Regular cardiac myocyte (primary cell): ENCODE measurements around the gene OR4F15. TPM values are rescaled to one million over a fixed set of nuclear protein-coding genes. Genes with fewer than 3 reads are reported as not detected.

Experiments
- total RNA-seq: library from RNA; depleted of rRNA; stranded (reverse); fragments of >200 nt; gene quantifications from 2 replicates; pipeline ENCODE4 v1.2.3, GENCODE V29; 2014

The OR4F15 gene, protein sequence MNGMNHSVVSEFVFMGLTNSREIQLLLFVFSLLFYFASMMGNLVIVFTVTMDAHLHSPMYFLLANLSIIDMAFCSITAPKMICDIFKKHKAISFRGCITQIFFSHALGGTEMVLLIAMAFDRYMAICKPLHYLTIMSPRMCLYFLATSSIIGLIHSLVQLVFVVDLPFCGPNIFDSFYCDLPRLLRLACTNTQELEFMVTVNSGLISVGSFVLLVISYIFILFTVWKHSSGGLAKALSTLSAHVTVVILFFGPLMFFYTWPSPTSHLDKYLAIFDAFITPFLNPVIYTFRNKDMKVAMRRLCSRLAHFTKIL
- total RNA-seq, result under 0.01 TPM in 1 of 2 replicates, not detected in the other

DNA sequence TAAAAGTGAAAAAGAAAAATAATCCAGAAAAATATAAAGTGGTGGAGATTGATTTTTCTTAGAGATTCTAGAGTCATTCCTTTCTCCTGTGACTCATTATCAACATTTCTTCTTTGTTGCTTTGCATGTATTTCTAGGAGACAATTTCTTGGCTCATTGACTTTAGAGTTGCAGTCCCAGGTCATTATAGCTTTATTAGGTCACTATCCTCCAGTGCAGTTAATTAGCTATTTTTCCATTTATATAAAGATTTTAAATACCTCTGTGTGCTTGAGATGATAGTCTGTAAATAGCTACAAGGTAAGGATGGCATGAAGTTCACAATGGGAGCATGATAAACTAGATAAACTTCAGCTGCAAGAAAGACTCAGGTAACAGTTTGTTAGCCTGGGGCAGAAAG lies at the start of gene OR4F15:
TSS of gene OR4F15 (plus strand) at position 301 of the 400 bp plus-strand sequence. CDS start 5,985 bp downstream, outside the sequence.

DNA sequence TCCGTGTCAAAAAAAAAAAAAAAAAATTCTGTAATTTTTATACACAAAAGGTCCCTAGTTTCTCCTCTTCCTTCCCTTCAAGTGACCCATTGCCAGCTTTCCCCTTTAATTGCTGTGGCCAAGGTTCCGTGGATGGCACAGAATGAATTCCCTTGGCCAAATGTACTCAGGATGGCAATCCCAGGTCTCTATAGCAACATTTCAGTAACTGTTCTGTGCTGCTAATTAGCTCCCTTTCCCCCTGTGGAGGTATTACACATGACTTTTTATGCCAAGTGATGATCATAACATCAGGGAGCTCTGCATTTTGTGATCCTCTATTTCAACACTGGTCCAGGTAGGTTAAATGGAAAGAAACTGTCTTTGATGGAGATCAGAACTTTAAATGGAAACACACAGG lies 8.8 kb upstream of the OR4F15 start, which contains the start of gene OR4F6:
TSS of gene OR4F6 (plus strand) at position 301 of the 400 bp plus-strand sequence. CDS start 2,211 bp downstream, outside the sequence.

Other genes with a start within 250 kb of the OR4F15 start
- 33.7 and 37.2 TPM in 2 replicates for gene TM2D3, start 159.8 kb upstream of the OR4F15 start, total RNA-seq
- gene TARS3, start 87.7 kb upstream of the OR4F15 start, total RNA-seq, result 11.1 and 19.2 TPM in 2 replicates
- gene OR4F6, start 8.7 kb upstream of the OR4F15 start, total RNA-seq, result not detected in 2 replicates